OCI-LY7 (cell line): ENCODE data around the gene ZNF827. TPM values are rescaled to one million over a fixed set of nuclear protein-coding genes. Genes with fewer than 3 reads are reported as not detected.
A peak's percentile ranks its signal among the peaks of the same experiment; 100 is the strongest.

Experiments used
- BruUV-seq: library from RNA; stranded (reverse); fragments of 400-500 nt; replicated peaks from 2 replicates; lab custom pipeline; 2021; lab: Mats Ljungman, UMichigan
- CTCF ChIA-PET: fragments of 300-600 bp; sonication (Branson Sonifier 250); formaldehyde crosslinking; loops from one replicate; lab custom pipeline; 2022; ENCODE audit warnings: antibody characterized with exemption; ENCODE audit not compliant: unreplicated experiment; lab: Charles Lee
- POLR2A ChIA-PET: fragments of 300-600 bp; sonication (Branson Sonifier 250); formaldehyde crosslinking; loops from one replicate; lab custom pipeline; 2022; ENCODE audit warnings: antibody characterized with exemption; lab: Charles Lee
- DNase-seq: peaks from one replicate; pipeline ENCODE4 v3.0.0-alpha.2; 2015; ENCODE audit warnings: low spot score
- H2AFZ ChIP-seq: fragments of 200-600 bp; sonication (generic), shearing (Covaris generic); 2 replicates; pipeline ENCODE4 v1.6.1; 2014; ENCODE audit warnings: mild to moderate bottlenecking, antibody characterized with exemption, low read length, moderate library complexity
- H3K27ac ChIP-seq: fragments of 200-600 bp; sonication (generic); 2 replicates; pipeline ENCODE4 v1.5.1; 2014; ENCODE audit warnings: mixed run types, low read depth, mild to moderate bottlenecking, moderate library complexity, low read length, inconsistent platforms; ENCODE audit not compliant: poor library complexity, severe bottlenecking
- H3K36me3 ChIP-seq: fragments of 200-600 bp; sonication (generic); 2 replicates; pipeline ENCODE4 v1.6.1; 2014; ENCODE audit warnings: mild to moderate bottlenecking, antibody characterized with exemption, low read length, moderate library complexity, mixed read lengths; ENCODE audit not compliant: insufficient read depth
- H3K4me1 ChIP-seq: fragments of 200-600 bp; sonication (generic); 2 replicates; pipeline ENCODE4 v1.5.1; 2014; ENCODE audit warnings: mild to moderate bottlenecking, low read length; ENCODE audit not compliant: insufficient read depth, poor library complexity, severe bottlenecking
- H3K4me2 ChIP-seq: fragments of 200-600 bp; sonication (generic); 2 replicates; pipeline ENCODE4 v1.6.1; 2014; ENCODE audit warnings: mild to moderate bottlenecking, low read length
- H3K4me3 ChIP-seq: fragments of 200-600 bp; sonication (generic); 2 replicates; pipeline ENCODE4 v1.5.1; 2014; ENCODE audit warnings: mild to moderate bottlenecking, low read depth, low read length; ENCODE audit not compliant: poor library complexity, severe bottlenecking
- H3K79me2 ChIP-seq: fragments of 200-600 bp; sonication (generic); 2 replicates; pipeline ENCODE4 v1.6.1; 2016; ENCODE audit warnings: low read depth, mild to moderate bottlenecking, low read length, moderate library complexity, mixed read lengths; ENCODE audit not compliant: insufficient read depth
- H3K9me2 ChIP-seq: fragments of 200-600 bp; sonication (generic); 2 replicates; pipeline ENCODE4 v1.6.1; 2016; ENCODE audit warnings: mild to moderate bottlenecking, low read length, mixed read lengths; ENCODE audit not compliant: insufficient read depth
- H3K9me3 ChIP-seq: fragments of 200-600 bp; sonication (generic); 2 replicates; pipeline ENCODE4 v1.6.1; 2014; ENCODE audit warnings: mild to moderate bottlenecking, mixed run types, low read length, mixed read lengths
- H4K20me1 ChIP-seq: fragments of 200-600 bp; sonication (generic); 2 replicates; pipeline ENCODE4 v1.6.1; 2014; ENCODE audit warnings: mild to moderate bottlenecking, antibody characterized with exemption, low read length, moderate library complexity, mixed read lengths; ENCODE audit not compliant: insufficient read depth
- CTCF ChIP-seq: fragments of 200-600 bp; sonication (generic); conservative IDR thresholded peaks from 2 replicates; pipeline ENCODE4 v1.5.1; 2014; ENCODE audit warnings: mild to moderate bottlenecking, antibody characterized with exemption, low read length, moderate library complexity, mixed read lengths
- EZH2phosphoT487 ChIP-seq: fragments of 200-600 bp; sonication (generic); IDR thresholded peaks from 2 replicates; pipeline ENCODE4 v1.6.1; 2018; ENCODE audit warnings: low read depth, borderline replicate concordance, mild to moderate bottlenecking, mixed run types, antibody characterized with exemption, low read length, moderate library complexity, mixed read lengths
- intact Hi-C: fragments of 100-400 bp; cut with micrococcal nuclease; formaldehyde crosslinking; loops from one replicate; pipeline ENCODE4 v1.10.0; 2022; ENCODE audit not compliant: unreplicated experiment
- total RNA-seq, 2 experiments: library from RNA; depleted of rRNA in 1 of 2; stranded (reverse); fragments of >200 nt in 1 of 2; shearing (Covaris generic) in 1 of 2; gene quantifications; 2 replicates each; pipeline ENCODE4 v1.2.3, GENCODE V29; 2014 to 2022

The ZNF827 gene
- total RNA-seq, 2 experiments from 2014 or later: 15.1 to 42.9 TPM

- Histone ChIP-seq H3K4me2 (peak overlapping the region; percentile 19; the same call in 1 of the 2 replicates), H3K4me1 (peaks cover 33% of the 10 kb centered on the region), H3K79me2 (peaks cover 7% of the 10 kb centered on the region; the same call in 1 of the 2 replicates), H3K9me3 (no peaks in the 10 kb centered on the region), H3K27ac (no peak overlapping the region), H4K20me1 (peaks cover 17% of the 10 kb centered on the region; the same call in 1 of the 2 replicates), H3K9me2 (no peaks in the 10 kb centered on the region), H3K36me3 (peaks cover 97% of the 10 kb centered on the region), H2AFZ (no peak overlapping the region), H3K4me3 (no peak overlapping the region)
- POLR2A ChIA-PET: interaction anchor here (0.6 to 2.7 kb wide), 4 partner anchors 10 to 56 kb away, joined by 5 to 9 read pairs (median 6); no protein-coding TSS in a partner anchor
- DNase-seq: peak; percentile 52
- intact Hi-C loops: no loop called here
- no TSS peak for BruUV-seq
- CTCF ChIA-PET: no interaction called here
- TF ChIP-seq CTCF: no peak
- no peak for TF ChIP-seq EZH2phosphoT487
These were observed 51.8 kb downstream of the ZNF827 start for GRCh38 chr4:145886871-145887240.

GRCh38 chr4:145885666-145886065, 53.0 kb downstream of the ZNF827 start:
- Histone ChIP-seq H4K20me1 (peaks cover 17% of the 10 kb centered on the region; the same call in 1 of the 2 replicates), H3K4me1 (peaks cover 37% of the 10 kb centered on the region), H3K79me2 (peaks cover 7% of the 10 kb centered on the region; the same call in 1 of the 2 replicates), H3K36me3 (peaks cover 97% of the 10 kb centered on the region), H3K9me3 (no peaks in the 10 kb centered on the region), H3K4me2 (no peak overlapping the region), H3K9me2 (no peaks in the 10 kb centered on the region), H3K27ac (no peak overlapping the region), H3K4me3 (no peak overlapping the region), H2AFZ (no peak overlapping the region)
- no peak for TF ChIP-seq EZH2phosphoT487
- no peak for TF ChIP-seq CTCF
- POLR2A ChIA-PET: no interaction called here
- CTCF ChIA-PET: no interaction called here
- no peak for DNase-seq
- BruUV-seq: no TSS peak
- intact Hi-C loops: no loop called here

- H3K27ac ChIP-seq: no peak overlapping the region
- intact Hi-C loops: no loop called here
- no peak overlapping the region for H3K4me3 ChIP-seq
- ChIA-PET CTCF (no interaction called here), POLR2A (no interaction called here)
- no peak overlapping the region for H2AFZ ChIP-seq
- no TSS peak for BruUV-seq
- no peak overlapping the region for H3K4me2 ChIP-seq
- H3K79me2 ChIP-seq: peaks cover 7% of the 10 kb centered on the region; the same call in 1 of the 2 replicates
- no peaks in the 10 kb centered on the region for H3K9me3 ChIP-seq
- H3K4me1 ChIP-seq: peaks cover 37% of the 10 kb centered on the region
- peaks cover 17% of the 10 kb centered on the region; the same call in 1 of the 2 replicates for H4K20me1 ChIP-seq
- TF ChIP-seq EZH2phosphoT487 (no peak), CTCF (no peak)
- H3K9me2 ChIP-seq: no peaks in the 10 kb centered on the region
- DNase-seq: no peak
- peaks cover 96% of the 10 kb centered on the region for H3K36me3 ChIP-seq
These were observed 53.8 kb downstream of the ZNF827 start for GRCh38 chr4:145884775-145885174.
